GM19099 (cell line): Measurements from ENCODE around the gene CDH12.

ENCODE experiments used
- POLR2A ChIP-seq: IDR thresholded peaks from 3 replicates; pipeline ENCODE4 v1.6.1; 2011; ENCODE audit warnings: low read depth; ENCODE audit not compliant: insufficient read length; ENCODE audit errors: extremely low read depth

Gene CDH12

GRCh38 chr5:22615964-22616363 lies 237.2 kb downstream of the CDH12 start:
- no peak for TF ChIP-seq POLR2A

- no peak for TF ChIP-seq POLR2A
Observed at GRCh38 chr5:22614486-22615094, 238.6 kb downstream of the CDH12 start.

GRCh38 chr5:22612928-22613327 lies 240.2 kb downstream of the CDH12 start:
- TF ChIP-seq POLR2A: no peak

GRCh38 chr5:22611327-22611726 lies 241.8 kb downstream of the CDH12 start:
- no peak for TF ChIP-seq POLR2A

GRCh38 chr5:22605473-22605872 lies 247.7 kb downstream of the CDH12 start:
- TF ChIP-seq POLR2A: no peak

- TF ChIP-seq POLR2A: no peak
Observed at GRCh38 chr5:22604711-22605110, 248.4 kb downstream of the CDH12 start.

GRCh38 chr5:22598796-22599195 lies 254.3 kb downstream of the CDH12 start:
- TF ChIP-seq POLR2A: no peak

- no peak for TF ChIP-seq POLR2A
Observed at GRCh38 chr5:22596404-22596970, 256.7 kb downstream of the CDH12 start.

- TF ChIP-seq POLR2A: no peak
Observed at GRCh38 chr5:22594491-22594890, 258.7 kb downstream of the CDH12 start.

GRCh38 chr5:22593592-22593991 lies 259.6 kb downstream of the CDH12 start:
- TF ChIP-seq POLR2A: no peak

- no peak for TF ChIP-seq POLR2A
Observed at GRCh38 chr5:22591461-22591860, 261.7 kb downstream of the CDH12 start.

- TF ChIP-seq POLR2A: no peak
Observed at GRCh38 chr5:22590677-22591268, 262.4 kb downstream of the CDH12 start.

- TF ChIP-seq POLR2A: no peak
Observed at GRCh38 chr5:22577711-22578110, 275.4 kb downstream of the CDH12 start.

GRCh38 chr5:22577006-22577405 lies 276.1 kb downstream of the CDH12 start:
- no peak for TF ChIP-seq POLR2A

GRCh38 chr5:22572941-22573340 lies 280.2 kb downstream of the CDH12 start:
- no peak for TF ChIP-seq POLR2A

GRCh38 chr5:22567983-22568382 lies 285.2 kb downstream of the CDH12 start:
- TF ChIP-seq POLR2A: no peak
